AG09309 (cell line): Measurements from ENCODE around the gene ANKRD33B.

Source experiments
- DNase-seq: peaks from one replicate; pipeline ENCODE4 v3.0.0-alpha.2; 2010; ENCODE audit warnings: low read depth
- H3K4me3 ChIP-seq: 2 replicates; pipeline ENCODE4 v1.5.1; 2011; ENCODE audit warnings: mild to moderate bottlenecking, low read depth, low read length, moderate library complexity; ENCODE audit not compliant: control insufficient read depth
- TF ChIP-seq, protein P1 (sequence below): IDR thresholded peaks from 2 replicates; pipeline ENCODE4 v1.5.1; 2011; ENCODE audit warnings: mild to moderate bottlenecking, low read depth, low read length, inconsistent platforms; ENCODE audit not compliant: insufficient read depth, control insufficient read depth; ENCODE audit errors: missing control alignments

The ANKRD33B gene

GRCh38 chr5:10652151-10652550 lies 88.3 kb downstream of the ANKRD33B start:
- TF ChIP-seq, protein P1, sequence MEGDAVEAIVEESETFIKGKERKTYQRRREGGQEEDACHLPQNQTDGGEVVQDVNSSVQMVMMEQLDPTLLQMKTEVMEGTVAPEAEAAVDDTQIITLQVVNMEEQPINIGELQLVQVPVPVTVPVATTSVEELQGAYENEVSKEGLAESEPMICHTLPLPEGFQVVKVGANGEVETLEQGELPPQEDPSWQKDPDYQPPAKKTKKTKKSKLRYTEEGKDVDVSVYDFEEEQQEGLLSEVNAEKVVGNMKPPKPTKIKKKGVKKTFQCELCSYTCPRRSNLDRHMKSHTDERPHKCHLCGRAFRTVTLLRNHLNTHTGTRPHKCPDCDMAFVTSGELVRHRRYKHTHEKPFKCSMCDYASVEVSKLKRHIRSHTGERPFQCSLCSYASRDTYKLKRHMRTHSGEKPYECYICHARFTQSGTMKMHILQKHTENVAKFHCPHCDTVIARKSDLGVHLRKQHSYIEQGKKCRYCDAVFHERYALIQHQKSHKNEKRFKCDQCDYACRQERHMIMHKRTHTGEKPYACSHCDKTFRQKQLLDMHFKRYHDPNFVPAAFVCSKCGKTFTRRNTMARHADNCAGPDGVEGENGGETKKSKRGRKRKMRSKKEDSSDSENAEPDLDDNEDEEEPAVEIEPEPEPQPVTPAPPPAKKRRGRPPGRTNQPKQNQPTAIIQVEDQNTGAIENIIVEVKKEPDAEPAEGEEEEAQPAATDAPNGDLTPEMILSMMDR, result no peak
- DNase-seq, result no peak
- no peak overlapping the region for H3K4me3 ChIP-seq

GRCh38 chr5:10652606-10653005 lies 88.7 kb downstream of the ANKRD33B start:
- DNase-seq, result no peak
- H3K4me3 ChIP-seq, result no peak overlapping the region
- TF ChIP-seq, protein P1, result no peak

DNA sequence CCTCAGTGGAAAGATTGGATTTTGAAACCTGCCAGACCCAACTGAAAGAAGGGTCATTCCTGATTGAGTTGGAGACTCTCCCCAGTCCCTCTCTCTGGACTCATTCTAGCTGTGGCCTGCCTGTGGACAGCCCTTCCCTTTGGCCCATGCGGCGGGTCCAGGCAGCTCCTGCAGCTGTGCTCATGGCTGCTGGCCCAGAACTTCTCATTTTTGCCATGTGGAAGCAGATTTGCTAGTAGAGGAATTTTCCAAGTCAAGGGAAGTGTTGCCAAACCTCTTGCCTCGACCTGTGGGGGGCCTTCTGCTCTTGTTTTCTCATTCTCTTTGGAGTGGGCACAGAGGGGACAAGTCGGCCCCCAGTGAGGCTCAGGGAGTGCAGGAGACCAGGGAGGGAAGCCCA lies 89.2 kb downstream of the ANKRD33B start:
- no peak overlapping the region for H3K4me3 ChIP-seq
- no peak for DNase-seq
- TF ChIP-seq, protein P1, result no peak

DNA sequence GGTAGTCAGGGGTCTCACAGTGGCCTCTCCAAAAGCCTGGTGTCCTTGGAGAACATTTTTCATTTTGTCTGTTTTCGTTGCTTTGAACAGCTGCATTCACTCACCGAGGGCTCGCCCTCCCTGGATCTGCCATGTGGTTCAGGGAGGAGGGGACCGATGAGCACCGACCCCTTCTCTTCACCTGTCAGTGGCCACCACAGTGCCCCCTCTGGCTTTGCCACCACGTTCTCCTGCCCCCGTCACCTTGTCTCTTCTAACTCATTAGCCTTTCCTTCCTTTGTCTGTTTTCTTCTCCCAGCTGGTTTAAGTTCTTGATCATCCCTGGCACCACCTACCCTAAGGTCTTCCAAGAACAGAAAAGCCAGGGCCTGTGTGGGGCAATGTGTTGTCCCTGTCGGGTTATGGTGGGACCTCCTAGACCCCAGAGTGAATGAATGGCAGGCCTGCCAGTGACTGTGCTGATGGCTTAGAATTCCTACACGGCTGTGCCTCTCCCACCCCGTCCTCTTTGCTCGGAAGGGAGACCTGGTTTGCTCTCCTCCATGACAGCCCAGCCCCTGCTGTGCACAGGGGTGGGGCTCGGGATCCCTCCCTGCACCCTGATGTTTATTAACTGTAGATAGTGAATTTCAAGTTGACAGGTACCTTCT lies 90.0 kb downstream of the ANKRD33B start:
- DNase-seq, result no peak
- H3K4me3 ChIP-seq, result no peak overlapping the region
- TF ChIP-seq, protein P1, result no peak

- TF ChIP-seq, protein P1, result no peak
- H3K4me3 ChIP-seq, result no peak overlapping the region
- no peak for DNase-seq
These were observed 90.7 kb downstream of the ANKRD33B start for GRCh38 chr5:10654566-10654965.

GRCh38 chr5:10655161-10655971 lies 91.5 kb downstream of the ANKRD33B start:
- TF ChIP-seq, protein P1, result no peak
- H3K4me3 ChIP-seq, result no peak overlapping the region
- DNase-seq, result no peak
